SHP77 treated with DMSO at 0.1 percent for 48 hours (cell line): Measurements from ENCODE around the gene POP7.
A peak's percentile ranks its signal among the peaks of the same experiment; 100 is the strongest.
"Not testable (repeated sequence)": the region's sequence is repeated elsewhere in the genome, so short reads cannot be mapped to it uniquely, and the experiment has no call there.

Source experiments
- DNase-seq: peaks from one replicate; lab custom pipeline; 2025; lab: John Stamatoyannopoulos, UW

POP7 gene

DNA sequence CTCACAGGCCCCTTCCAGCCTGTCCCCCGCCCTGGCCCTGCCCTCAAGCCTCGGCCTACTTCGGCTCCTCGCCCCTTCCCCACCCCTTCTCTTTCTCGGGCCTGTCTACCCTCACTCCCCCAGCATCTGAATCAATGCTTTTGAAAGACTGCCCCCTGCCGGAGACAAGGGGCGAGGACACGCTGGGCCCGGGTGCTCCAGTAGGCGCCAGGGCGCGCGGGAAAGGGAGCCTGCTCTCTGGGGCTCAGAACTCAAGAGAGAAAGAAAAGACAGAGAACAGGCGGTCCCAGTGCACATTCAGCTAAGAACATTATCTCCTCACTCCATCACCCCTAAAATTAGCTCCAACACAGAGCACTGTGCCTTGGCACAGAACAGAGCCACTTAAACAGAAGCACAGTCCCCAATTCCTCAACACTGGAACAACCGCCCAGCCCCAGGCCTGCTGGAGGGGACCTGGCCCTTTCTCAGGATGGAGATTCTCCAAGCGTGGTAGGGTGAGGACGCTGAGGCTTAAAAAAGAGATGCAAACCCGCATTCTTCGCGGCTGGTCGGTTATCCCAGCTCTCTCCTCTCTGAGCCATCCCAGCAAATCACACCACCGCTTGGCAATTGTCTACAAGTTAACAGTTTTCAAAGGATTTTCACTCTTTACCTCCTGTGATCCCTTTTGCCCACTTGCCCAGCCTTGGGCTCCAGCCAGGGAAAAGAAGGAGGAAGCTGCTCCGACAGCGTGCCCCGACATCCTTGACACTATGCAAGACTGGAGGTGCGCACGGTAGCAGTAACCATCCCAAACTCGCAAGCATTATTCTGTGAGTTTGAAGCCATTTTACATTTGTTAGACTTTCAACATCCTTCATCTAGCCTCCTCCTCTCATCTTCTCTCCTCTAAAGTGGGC is 14.0 kb upstream of the POP7 start:
- DNase-seq, result peak; percentile 22

GRCh38 chr7:100692578-100692961 is 13.4 kb upstream of the POP7 start:
- DNase-seq, result no peak

GRCh38 chr7:100693312-100694097 is 12.4 kb upstream of the POP7 start:
- no peak for DNase-seq

DNA sequence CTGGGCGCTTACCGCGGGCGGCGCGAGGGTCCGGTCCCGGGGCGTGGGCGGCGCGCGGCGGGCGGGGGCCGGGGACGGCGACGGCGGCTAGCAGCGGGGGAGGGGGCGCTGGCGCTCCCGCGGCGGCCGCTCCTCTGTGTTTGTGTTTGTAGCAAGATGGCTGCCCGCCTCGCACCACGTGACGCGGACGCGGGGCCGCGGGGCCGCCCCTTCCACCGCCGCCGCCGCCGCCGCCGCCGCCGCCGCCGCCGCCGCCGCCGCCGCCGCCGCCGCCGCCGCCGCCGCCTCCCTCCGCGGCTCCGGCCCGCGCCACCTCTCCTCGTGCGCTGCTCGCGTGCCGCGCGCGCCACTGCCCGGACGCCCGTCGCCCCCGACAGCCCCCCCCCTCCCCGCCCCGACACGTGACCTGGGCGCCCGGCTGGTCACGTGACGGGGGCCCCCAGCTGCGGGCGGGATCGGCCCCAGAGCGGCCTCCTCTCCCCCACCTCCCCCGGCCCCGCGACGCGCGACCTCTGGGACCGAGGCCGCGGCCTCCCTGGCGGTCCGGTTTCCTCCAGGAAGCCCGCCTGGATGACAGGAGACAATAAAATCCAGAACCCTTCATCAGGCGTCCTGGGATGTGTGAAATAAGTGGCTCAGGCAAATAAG is 11.7 kb upstream of the POP7 start, which contains the start of gene GIGYF1:
GIGYF1 (minus strand) TSS at position 153 of the 648 bp plus-strand sequence. CDS start 6,012 bp downstream, outside the sequence.
- peak; percentile 12 for DNase-seq

- no peak for DNase-seq
These were observed 9.8 kb upstream of the POP7 start for GRCh38 chr7:100696123-100696521.

GRCh38 chr7:100699018-100699417 is 6.9 kb upstream of the POP7 start:
- DNase-seq, result no peak

DNA sequence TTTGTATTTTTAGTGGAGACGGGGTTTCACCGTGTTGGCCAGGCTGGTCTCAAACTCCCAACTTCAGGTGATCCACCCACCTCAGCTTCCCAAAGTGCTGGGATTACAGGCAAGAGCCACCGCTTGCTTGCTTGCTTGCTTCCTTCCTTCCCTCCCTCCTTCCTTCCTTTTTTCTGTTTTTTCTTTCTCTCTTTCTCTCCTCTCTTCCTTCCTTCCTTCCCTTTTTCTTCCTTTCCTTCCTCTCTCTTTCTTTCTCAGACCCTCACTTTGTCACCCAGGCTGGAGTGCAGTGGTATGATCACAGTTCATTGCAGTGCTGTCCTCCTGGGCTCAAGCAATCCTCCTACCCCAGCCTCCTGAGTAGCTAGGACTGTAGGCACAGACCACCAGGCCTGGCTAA is 4.8 kb upstream of the POP7 start:
- DNase-seq, result not testable (repeated sequence)

DNA sequence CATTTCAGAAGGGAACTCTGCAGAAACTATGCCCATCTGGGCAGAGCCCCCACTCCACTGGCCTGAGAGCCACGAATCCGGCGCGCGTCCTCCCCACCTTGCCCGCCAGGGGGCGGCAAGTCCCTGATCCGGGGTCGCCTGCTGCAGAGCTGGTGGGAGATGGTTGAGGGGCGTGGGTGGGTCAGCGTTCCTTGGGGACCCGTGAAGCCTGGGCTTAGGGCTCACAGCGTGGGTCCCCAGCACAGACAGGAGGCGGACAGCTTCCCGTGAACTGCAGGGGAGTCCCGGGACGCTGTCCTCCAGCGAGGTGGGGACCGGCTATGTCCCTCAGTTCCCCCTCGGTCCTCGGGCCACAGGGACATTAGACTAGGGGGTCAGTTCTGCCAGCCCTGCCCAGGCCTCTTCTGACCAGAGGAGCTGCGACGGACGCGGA is 585 bp upstream of the POP7 start:
- peak; percentile 8 for DNase-seq

DNA sequence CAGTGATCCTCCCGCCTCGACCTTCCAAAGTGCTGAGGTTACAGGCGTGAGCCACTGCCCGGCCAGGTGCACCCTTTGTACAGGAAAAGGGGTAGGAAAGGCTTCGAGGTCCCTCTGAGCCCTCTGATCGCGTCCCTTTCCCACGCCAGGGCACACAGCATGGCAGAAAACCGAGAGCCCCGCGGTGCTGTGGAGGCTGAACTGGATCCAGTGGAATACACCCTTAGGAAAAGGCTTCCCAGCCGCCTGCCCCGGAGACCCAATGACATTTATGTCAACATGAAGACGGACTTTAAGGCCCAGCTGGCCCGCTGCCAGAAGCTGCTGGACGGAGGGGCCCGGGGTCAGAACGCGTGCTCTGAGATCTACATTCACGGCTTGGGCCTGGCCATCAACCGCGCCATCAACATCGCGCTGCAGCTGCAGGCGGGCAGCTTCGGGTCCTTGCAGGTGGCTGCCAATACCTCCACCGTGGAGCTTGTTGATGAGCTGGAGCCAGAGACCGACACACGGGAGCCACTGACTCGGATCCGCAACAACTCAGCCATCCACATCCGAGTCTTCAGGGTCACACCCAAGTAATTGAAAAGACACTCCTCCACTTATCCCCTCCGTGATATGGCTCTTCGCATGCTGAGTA is 871 bp downstream of the POP7 start:
- no peak for DNase-seq

DNA sequence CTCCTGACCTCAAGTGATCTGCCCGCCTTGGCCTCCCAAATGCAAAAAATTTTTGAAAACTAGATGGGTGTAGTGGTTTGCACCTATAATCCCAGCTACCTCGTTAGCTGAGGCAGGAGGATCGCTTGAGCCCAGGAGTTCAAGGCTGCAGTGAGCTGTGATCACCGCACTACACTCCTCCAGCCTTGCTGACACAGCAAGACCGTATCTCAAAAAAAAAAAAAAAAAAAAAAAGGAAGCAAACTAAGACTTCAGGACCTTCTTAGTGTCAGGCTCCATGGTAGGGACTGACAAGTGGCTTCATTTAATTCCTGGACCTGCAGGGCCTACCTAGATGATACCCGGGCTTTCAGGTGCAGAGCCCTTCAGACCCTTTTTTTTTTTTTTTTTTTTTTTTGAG is 2.5 kb downstream of the POP7 start:
- DNase-seq, result no peak

GRCh38 chr7:100710452-100710851 is 4.5 kb downstream of the POP7 start:
- no peak for DNase-seq

- DNase-seq, result no peak
These were observed 5.4 kb downstream of the POP7 start for GRCh38 chr7:100711369-100711768.

GRCh38 chr7:100714725-100715124 is 8.8 kb downstream of the POP7 start:
- no peak for DNase-seq

DNA sequence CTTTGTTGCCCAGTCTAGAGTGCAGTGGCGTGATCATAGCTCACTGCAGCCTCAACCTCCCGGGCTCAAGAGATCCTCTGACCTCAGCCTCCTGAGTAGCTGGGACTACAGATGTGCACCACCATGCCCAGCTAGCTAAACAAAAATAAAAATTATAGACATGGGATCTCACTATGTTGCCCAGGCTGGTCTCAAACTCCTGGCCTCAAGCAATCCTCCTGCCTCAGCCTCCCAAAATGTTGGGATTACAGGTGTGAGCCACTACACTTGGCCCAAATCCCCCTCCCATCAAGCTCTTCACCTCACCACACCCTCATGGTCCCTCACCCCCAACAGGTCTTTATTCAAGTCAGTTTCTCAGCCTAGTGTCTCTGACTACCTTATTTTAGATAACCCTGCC is 11.2 kb downstream of the POP7 start:
- not testable (repeated sequence) for DNase-seq

DNA sequence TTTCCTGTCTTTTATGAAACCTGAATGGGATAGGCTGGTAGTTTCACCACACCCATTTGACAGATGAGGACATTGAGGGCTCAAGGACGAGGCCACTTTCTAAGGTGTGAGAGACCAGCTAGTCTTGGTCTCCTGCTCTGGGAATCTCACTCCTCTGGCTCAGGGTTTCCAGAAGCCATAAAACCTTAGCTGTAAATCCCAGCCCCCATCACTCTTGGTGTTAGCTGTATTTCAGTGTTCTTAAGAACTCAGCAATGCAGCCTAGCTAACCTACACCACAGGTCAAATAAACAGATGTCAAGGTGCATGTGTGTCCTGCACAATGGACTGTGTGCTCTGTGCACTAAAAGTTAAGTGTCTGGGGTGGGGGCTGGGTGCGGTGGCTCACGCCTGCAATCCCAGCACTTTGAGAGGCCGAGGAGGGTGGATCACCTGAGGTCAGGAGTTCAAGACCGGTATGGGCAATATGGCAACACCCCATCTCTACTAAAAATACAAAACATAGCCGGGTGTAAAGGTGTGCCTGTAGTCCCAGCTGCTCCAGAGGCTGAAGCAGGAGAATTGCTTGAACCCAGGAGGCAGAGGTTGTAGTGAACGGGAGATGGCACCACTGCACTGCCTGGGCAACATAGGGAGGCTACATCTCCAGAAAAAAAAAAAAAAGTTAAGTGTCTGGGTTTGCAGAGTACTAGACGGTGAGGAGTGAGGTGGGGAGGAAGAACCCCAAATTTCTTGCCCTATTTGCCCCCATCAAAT is 13.8 kb downstream of the POP7 start:
- no peak for DNase-seq

DNA sequence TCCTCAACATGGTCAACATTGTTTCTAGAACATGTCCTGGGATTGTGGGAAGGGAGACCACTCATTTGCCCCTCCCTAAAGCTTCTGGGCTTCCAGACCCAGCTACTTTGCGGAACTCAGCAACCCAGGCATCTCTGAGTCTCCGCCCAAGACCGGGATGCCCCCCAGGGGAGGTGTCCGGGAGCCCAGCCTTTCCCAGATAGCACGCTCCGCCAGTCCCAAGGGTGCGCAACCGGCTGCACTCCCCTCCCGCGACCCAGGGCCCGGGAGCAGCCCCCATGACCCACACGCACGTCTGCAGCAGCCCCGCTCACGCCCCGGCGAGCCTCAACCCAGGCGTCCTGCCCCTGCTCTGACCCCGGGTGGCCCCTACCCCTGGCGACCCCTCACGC is 14.4 kb downstream of the POP7 start, which contains the start of gene EPO:
EPO (plus strand) TSS at position 190 of the 392 bp plus-strand sequence. CDS start 513 bp downstream, outside the sequence.
- DNase-seq, result no peak

- no peak for DNase-seq
These were observed 15.0 kb downstream of the POP7 start for GRCh38 chr7:100720671-100721504.

DNA sequence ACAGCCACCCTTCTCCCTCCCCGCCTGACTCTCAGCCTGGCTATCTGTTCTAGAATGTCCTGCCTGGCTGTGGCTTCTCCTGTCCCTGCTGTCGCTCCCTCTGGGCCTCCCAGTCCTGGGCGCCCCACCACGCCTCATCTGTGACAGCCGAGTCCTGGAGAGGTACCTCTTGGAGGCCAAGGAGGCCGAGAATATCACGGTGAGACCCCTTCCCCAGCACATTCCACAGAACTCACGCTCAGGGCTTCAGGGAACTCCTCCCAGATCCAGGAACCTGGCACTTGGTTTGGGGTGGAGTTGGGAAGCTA is 15.5 kb downstream of the POP7 start:
- DNase-seq, result no peak

DNA sequence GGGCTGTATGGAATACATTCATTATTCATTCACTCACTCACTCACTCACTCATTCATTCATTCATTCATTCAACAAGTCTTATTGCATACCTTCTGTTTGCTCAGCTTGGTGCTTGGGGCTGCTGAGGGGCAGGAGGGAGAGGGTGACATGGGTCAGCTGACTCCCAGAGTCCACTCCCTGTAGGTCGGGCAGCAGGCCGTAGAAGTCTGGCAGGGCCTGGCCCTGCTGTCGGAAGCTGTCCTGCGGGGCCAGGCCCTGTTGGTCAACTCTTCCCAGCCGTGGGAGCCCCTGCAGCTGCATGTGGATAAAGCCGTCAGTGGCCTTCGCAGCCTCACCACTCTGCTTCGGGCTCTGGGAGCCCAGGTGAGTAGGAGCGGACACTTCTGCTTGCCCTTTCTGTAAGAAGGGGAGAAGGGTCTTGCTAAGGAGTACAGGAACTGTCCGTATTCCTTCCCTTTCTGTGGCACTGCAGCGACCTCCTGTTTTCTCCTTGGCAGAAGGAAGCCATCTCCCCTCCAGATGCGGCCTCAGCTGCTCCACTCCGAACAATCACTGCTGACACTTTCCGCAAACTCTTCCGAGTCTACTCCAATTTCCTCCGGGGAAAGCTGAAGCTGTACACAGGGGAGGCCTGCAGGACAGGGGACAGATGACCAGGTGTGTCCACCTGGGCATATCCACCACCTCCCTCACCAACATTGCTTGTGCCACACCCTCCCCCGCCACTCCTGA is 16.7 kb downstream of the POP7 start:
- no peak for DNase-seq
